GM12878 (cell line): ENCODE measurements around the gene PARK7. TPM values are rescaled to one million over a fixed set of nuclear protein-coding genes. Genes with fewer than 3 reads are reported as not detected.

Experiments used
- BHLHE40 ChIP-seq, 2 experiments: fragments of 450-650 bp in 1 of 2; IDR thresholded peaks; 2 replicates each; pipeline ENCODE4 v1.6.1; 2011 to 2017; ENCODE audit warnings: low read depth in 2 of 2, borderline replicate concordance in 1 of 2, improper control_type of control experiment in 1 of 2, low read length in 1 of 2, mild to moderate bottlenecking in 1 of 2
- EZH2 ChIP-seq: IDR thresholded peaks from 2 replicates; pipeline ENCODE4 v1.6.1; 2012; ENCODE audit warnings: low read depth, mild to moderate bottlenecking, control low read depth, inconsistent platforms, low read length, borderline replicate concordance; ENCODE audit not compliant: control insufficient read depth
- HDGF ChIP-seq: fragments of 450-650 bp; IDR thresholded peaks from 2 replicates; pipeline ENCODE4 v1.6.1; 2016; ENCODE audit warnings: antibody characterized with exemption
- MXI1 ChIP-seq: fragments of 150-350 bp; IDR thresholded peaks from 2 replicates; pipeline ENCODE4 v1.6.1; 2011; ENCODE audit warnings: low read depth, mild to moderate bottlenecking, inconsistent platforms, low read length, improper control_type of control experiment
- NBN ChIP-seq: fragments of 450-650 bp; IDR thresholded peaks from 2 replicates; pipeline ENCODE4 v1.6.1; 2016
- POLR2AphosphoS2 ChIP-seq: IDR thresholded peaks from 2 replicates; pipeline ENCODE4 v1.6.1; 2011; ENCODE audit warnings: low read depth, mild to moderate bottlenecking, low read length, improper control_type of control experiment, moderate library complexity
- ZZZ3 ChIP-seq: IDR thresholded peaks from 2 replicates; pipeline ENCODE4 v1.6.1; 2011; ENCODE audit warnings: low read depth; ENCODE audit not compliant: control insufficient read depth, insufficient read length
- polyA plus RNA-seq, 11 experiments: library from polyadenylated mRNA; depleted of rRNA in 4 of 11; unstranded in 6 of 11; stranded (reverse) in 5 of 11; fragments of >200 nt; fragmentation: Nextera tagmentation in 4 of 11; fragmentation: Illumina TruSeq in 1 of 11; extraction: Ambion mirVana in 4 of 11; extraction: Trizol in 1 of 11; gene quantifications; 1 replicate in 1 of 11; 2 replicates in 10 of 11; pipeline versions ENCODE4 v1.2.1 to v1.2.3, GENCODE V29; 2011 to 2016; ENCODE audit warnings: inconsistent platforms in 2 of 11, missing spikeins in 2 of 11, low read depth in 1 of 11
- total RNA-seq, 4 experiments: library from RNA; depleted of rRNA in 3 of 4; stranded (reverse); fragments of >200 nt in 3 of 4; fragmentation: Illumina TruSeq in 1 of 4; extraction: Trizol in 1 of 4; gene quantifications; 2 replicates each; pipeline versions ENCODE4 v1.2.1 to v1.2.3, GENCODE V29; 2013 to 2021
- TF ChIP-seq, protein P1 (sequence below): fragments of 450-650 bp; formaldehyde crosslinking; IDR thresholded peaks from 2 replicates; pipeline ENCODE4 v1.5.0; 2022; ENCODE audit warnings: mild to moderate bottlenecking, missing genetic modification characterization
- TF ChIP-seq, protein P2 (sequence below): IDR thresholded peaks from 2 replicates; pipeline ENCODE4 v1.6.1; 2012; ENCODE audit warnings: mild to moderate bottlenecking, low read depth, low read length

The PARK7 gene
- total and polyA plus RNA-seq, 10 of the 15 experiments (the other 5 are each of a cell fraction or from before 2014, with no cell fraction given): 267 to 1,056 (median 495) TPM

DNA sequence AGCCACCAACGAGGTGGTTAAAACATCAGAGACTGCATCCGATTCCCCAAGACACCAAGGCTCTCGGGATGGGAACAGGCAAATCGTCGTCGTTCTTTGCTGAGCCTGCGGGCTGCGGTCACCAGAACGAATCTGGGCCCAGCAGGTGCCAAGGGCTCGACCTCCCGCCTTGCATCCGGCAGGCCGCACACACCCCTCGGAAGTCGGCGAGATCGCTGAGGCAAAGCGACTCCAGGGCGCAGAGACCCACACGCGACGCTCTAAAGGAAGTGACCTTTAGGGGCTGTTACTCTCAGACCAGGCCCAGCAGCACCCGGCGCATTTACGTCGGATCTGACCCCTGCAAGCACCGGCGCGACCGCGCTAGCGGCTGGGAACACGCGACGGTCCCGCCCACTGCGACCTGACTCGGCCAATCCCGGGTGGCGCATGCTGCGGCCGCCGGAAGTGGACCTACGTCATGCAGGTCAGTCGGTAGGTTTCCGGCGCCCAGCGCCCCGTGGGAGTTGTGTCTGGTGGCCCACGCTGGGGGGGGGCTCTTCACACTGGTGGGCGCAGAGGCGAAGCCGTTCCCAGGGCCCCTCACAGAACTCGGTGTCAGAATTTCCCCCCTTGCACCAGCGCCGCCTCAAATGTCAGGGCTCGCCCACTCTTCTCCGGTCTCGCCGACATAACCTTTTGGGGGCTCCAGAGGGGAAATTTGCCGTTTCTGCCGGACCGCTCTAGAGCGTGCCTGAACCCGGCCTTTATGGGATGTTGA is 7.5 kb upstream of the PARK7 start (continued):
- TF ChIP-seq, protein P1, sequence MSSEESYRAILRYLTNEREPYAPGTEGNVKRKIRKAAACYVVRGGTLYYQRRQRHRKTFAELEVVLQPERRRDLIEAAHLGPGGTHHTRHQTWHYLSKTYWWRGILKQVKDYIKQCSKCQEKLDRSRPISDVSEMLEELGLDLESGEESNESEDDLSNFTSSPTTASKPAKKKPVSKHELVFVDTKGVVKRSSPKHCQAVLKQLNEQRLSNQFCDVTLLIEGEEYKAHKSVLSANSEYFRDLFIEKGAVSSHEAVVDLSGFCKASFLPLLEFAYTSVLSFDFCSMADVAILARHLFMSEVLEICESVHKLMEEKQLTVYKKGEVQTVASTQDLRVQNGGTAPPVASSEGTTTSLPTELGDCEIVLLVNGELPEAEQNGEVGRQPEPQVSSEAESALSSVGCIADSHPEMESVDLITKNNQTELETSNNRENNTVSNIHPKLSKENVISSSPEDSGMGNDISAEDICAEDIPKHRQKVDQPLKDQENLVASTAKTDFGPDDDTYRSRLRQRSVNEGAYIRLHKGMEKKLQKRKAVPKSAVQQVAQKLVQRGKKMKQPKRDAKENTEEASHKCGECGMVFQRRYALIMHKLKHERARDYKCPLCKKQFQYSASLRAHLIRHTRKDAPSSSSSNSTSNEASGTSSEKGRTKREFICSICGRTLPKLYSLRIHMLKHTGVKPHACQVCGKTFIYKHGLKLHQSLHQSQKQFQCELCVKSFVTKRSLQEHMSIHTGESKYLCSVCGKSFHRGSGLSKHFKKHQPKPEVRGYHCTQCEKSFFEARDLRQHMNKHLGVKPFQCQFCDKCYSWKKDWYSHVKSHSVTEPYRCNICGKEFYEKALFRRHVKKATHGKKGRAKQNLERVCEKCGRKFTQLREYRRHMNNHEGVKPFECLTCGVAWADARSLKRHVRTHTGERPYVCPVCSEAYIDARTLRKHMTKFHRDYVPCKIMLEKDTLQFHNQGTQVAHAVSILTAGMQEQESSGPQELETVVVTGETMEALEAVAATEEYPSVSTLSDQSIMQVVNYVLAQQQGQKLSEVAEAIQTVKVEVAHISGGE: no peak
- TF ChIP-seq MXI1 (no peak; the same call in 1 of the 2 replicates), NBN (peak; percentile 77), POLR2AphosphoS2 (0 out of 2 replicates have a peak, but pooled peaks have one; percentile 37), HDGF (peak; percentile 49; the same call in 1 of the 2 replicates), ZZZ3 (no peak), BHLHE40 (IDR thresholded peaks at IDR 0.05; ENCODE audit: borderline replicate concordance in 1 of 2, low read depth in 2 of 2, low read length in 1 of 2) (peak; percentile 53 to 89), EZH2 (no peak)
- TF ChIP-seq, protein P2, sequence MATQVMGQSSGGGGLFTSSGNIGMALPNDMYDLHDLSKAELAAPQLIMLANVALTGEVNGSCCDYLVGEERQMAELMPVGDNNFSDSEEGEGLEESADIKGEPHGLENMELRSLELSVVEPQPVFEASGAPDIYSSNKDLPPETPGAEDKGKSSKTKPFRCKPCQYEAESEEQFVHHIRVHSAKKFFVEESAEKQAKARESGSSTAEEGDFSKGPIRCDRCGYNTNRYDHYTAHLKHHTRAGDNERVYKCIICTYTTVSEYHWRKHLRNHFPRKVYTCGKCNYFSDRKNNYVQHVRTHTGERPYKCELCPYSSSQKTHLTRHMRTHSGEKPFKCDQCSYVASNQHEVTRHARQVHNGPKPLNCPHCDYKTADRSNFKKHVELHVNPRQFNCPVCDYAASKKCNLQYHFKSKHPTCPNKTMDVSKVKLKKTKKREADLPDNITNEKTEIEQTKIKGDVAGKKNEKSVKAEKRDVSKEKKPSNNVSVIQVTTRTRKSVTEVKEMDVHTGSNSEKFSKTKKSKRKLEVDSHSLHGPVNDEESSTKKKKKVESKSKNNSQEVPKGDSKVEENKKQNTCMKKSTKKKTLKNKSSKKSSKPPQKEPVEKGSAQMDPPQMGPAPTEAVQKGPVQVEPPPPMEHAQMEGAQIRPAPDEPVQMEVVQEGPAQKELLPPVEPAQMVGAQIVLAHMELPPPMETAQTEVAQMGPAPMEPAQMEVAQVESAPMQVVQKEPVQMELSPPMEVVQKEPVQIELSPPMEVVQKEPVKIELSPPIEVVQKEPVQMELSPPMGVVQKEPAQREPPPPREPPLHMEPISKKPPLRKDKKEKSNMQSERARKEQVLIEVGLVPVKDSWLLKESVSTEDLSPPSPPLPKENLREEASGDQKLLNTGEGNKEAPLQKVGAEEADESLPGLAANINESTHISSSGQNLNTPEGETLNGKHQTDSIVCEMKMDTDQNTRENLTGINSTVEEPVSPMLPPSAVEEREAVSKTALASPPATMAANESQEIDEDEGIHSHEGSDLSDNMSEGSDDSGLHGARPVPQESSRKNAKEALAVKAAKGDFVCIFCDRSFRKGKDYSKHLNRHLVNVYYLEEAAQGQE: no peak
